ENCODE results near the gene SLC25A5.
A peak's percentile ranks its signal among the peaks of the same experiment; 100 is the strongest.
"Not testable (repeated sequence)": the region's sequence is repeated elsewhere in the genome, so short reads cannot be mapped to it uniquely, and the experiment has no call there.

Gene SLC25A5

DNA sequence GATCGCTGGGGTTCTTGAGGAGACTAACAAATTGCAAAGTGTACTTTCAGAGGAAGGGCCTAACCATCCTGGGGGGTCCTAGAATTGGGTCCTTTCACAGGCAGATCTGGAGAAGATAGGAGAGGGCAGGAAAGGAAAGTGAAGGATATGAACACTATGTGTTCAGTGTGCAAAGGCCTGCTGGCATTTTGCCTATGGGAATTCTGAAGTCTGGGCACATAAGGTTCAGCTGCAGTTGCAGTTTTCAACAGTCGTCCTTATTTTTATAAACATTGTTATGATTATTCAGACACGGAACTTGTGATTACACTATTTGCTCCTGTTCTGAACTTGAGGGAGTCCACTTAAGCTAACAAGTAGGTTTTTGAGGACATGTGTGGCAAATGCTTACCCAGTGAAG is 1.3 kb upstream of the SLC25A5 start:
- no peaks in the 10 kb centered on the region for H3K9me3 Mint-ChIP-seq
- H3K4me1 Mint-ChIP-seq (ENCODE audit: low read depth) = peaks cover 8% of the 10 kb centered on the region
- H3K36me3 Mint-ChIP-seq (ENCODE audit: low read depth) = peaks cover 18% of the 10 kb centered on the region
- peak overlapping the region; percentile 23 for H3K4me3 Mint-ChIP-seq
- no peak overlapping the region for H3K27ac Mint-ChIP-seq
- no peaks in the 10 kb centered on the region for H3K27me3 Mint-ChIP-seq (ENCODE audit: low read depth)

DNA sequence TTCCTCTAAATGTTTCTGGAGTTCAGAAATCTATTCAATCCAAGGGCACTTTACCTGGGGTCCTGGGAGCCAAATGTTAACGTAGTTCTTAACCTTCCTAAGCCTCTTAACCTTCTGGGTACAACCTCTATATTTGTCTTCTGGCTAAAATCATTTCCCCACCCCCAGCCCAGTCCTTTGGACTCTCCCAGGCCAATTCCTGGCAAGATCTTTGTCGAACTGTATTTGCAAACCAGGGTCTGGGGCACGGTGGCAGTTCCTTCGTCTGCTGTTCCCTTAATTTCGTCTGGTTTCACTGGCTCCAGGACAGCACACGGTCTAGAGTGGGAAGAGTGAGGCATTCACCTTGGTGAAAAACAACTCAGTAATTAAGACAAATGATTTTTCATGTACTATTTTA is 811 bp upstream of the SLC25A5 start:
- Mint-ChIP-seq H3K4me3 (no peak overlapping the region), H3K27me3 (ENCODE audit: low read depth) (no peaks in the 10 kb centered on the region), H3K9me3 (no peaks in the 10 kb centered on the region), H3K4me1 (ENCODE audit: low read depth) (peaks cover 8% of the 10 kb centered on the region), H3K36me3 (ENCODE audit: low read depth) (peaks cover 19% of the 10 kb centered on the region), H3K27ac (no peak overlapping the region)

DNA sequence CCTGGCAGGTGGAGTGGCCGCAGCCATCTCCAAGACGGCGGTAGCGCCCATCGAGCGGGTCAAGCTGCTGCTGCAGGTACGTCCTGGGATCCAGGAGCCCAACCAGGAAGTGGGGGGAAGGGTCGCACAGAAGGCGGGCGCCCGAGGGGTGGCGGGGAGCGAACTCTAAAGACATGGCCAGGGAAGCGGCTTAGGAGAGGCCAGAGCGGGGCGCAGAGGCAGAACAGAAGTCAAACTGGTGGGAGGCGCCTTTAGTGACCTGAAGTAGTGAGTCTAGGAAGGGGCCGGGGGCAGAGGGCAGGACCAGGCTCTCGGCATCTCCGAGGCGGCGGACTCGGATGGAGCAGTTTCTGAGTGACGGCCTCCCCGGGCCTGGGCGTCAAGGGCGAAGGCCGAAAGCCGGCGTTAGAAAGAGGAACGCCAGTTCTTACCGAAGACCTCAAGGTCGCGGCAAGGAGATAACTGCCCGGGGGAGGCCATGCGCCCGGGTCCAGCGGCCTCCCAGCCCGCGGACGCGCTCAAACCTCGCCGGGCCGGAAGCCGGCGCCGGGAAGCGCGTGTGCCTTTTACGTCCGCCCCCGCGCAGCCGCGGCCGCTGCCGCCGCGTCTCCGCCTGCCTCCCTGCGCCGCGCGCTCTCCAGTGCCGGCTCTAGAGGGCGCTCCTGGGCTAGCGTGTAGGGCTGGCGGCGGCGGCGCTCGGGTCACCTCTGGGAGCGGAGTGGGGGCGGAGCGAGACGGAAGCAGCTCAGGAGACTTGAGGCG is 488 bp downstream of the SLC25A5 start:
- H3K36me3 Mint-ChIP-seq (ENCODE audit: low read depth) = peaks cover 21% of the 10 kb centered on the region
- H3K27me3 Mint-ChIP-seq (ENCODE audit: low read depth) = no peaks in the 10 kb centered on the region
- H3K9me3 Mint-ChIP-seq = no peaks in the 10 kb centered on the region

DNA sequence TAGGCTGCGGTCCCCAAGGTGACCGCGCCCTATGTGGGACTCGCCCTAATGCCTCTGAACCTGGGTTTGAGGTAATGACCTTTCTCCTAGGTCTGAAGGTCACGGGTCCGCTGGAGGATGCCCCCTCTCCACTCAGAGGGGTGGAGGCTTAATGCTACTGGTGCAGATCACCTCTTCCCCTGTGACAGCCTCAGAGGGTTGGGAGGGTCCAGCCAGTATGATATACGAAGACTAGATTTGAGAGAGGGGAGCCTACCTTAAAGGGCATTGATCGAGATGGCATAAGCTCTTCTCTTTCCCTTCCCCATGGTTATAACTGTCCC is 1.0 kb downstream of the SLC25A5 start:
- no peaks in the 10 kb centered on the region for H3K27me3 Mint-ChIP-seq (ENCODE audit: low read depth)
- peaks cover 21% of the 10 kb centered on the region for H3K36me3 Mint-ChIP-seq (ENCODE audit: low read depth)
- H3K27ac Mint-ChIP-seq = peak overlapping the region; percentile 83

More for the DNA sequence above, 488 bp downstream of the SLC25A5 start:
- Mint-ChIP-seq H3K4me3 (peak overlapping the region; percentile 88), H3K4me1 (ENCODE audit: low read depth) (peaks cover 8% of the 10 kb centered on the region), H3K27ac (peak overlapping the region; percentile 91)

DNA sequence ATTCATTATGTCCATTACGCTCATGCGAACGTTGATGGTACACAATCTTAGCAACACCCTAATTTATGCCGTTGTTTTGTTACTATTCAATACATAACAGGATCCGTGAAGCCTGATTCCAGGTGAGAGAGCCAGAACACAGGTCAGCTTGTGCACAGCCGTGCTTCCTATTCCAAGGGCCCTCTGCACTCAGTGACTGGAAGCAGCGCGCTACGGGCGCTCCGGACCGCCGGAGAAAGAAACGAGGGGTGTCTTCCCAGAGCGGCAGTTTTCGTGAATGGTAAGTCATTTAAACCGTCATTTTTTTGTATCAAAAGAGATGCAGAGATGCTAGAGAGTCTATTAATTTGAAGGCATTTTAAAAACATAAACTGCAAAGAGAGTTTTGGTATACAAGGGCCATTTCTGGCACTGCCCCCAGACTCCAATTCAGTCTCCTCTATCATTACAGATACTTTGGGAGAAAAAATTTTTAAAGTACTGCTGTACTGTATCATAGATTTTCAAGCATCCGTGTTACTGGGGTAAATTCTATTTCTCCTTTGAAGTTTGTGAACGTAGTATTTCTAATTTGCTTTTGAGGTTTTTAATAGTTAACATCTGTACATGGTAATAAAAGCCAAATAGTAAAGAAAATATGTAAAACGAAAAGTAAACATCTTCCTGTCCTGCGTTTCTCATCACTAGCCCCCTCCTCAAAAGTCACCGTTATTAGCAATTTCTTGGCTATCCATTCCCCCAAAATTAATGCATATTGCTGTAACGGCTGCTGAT is 6.6 kb downstream of the SLC25A5 start:
- no peaks in the 10 kb centered on the region for H3K9me3 Mint-ChIP-seq
- peaks cover 13% of the 10 kb centered on the region for H3K36me3 Mint-ChIP-seq (ENCODE audit: low read depth)
- no peak overlapping the region for H3K27ac Mint-ChIP-seq
- peaks cover 3% of the 10 kb centered on the region for H3K27me3 Mint-ChIP-seq (ENCODE audit: low read depth)
- H3K4me3 Mint-ChIP-seq = no peak overlapping the region
- H3K4me1 Mint-ChIP-seq (ENCODE audit: low read depth) = peaks cover 2% of the 10 kb centered on the region

More for the DNA sequence above, 1.0 kb downstream of the SLC25A5 start:
- H3K4me1 Mint-ChIP-seq (ENCODE audit: low read depth) = peaks cover 8% of the 10 kb centered on the region
- H3K9me3 Mint-ChIP-seq = no peaks in the 10 kb centered on the region
- H3K4me3 Mint-ChIP-seq = peak overlapping the region; percentile 88

DNA sequence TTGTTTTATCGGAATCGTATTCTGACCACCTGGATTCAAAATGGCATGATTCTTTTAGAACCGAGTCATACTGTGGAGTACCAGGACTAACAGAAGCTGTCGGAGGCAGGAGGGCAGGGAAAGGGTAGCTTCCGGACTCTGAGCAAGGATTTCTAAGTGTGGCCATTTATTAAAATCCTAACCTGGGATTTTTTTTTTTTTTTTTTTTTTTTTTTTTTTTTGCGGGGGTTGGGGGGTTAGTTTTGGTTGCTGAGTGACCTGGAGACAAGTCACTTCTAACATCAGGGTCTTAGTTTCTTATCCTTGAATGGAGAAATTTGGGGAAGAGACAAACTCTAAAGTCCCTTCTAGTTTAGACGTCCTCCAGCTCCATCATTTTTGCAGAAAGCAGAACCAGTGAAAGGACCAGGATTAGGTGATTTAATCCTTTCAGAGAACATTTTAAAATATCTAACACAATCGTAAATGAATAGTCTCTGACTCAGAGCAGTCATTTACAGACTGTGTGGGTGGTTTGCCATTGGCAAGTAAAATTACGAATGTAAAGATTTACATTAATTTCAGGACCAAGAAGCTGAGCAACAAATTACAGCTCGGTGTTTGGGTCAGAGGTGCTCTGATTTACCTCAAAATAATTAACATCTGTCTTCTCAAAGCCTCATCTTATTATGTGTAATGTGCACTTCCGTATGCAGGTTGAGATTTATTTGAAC is 7.3 kb downstream of the SLC25A5 start:
- no peaks in the 10 kb centered on the region for H3K9me3 Mint-ChIP-seq
- H3K27ac Mint-ChIP-seq = no peak overlapping the region
- no peaks in the 10 kb centered on the region for H3K4me1 Mint-ChIP-seq (ENCODE audit: low read depth)

DNA sequence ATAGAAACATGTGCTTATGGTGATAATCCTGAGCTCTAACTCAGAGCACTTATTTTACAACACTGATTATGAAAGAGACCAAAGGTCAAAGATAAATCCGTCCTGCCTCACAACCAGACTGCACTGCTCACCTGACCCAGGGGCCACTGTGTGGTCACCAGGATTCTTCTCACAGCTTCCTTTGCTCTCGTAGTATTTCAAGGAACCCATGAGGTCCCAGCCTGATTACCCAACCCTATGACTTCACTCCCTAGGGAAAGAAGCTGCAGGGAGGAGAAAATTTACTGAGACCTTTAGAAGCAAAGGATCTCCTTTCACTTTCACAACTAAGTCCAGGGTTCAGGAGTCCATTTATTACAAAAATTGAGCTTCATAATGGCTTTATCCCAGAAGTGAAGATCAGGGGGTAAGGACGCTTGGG is 9.6 kb downstream of the SLC25A5 start:
- Mint-ChIP-seq H3K4me3 (no peak overlapping the region), H3K9me3 (no peaks in the 10 kb centered on the region), H3K27ac (no peak overlapping the region), H3K4me1 (ENCODE audit: low read depth) (peaks cover 2% of the 10 kb centered on the region), H3K27me3 (ENCODE audit: low read depth) (peaks cover 3% of the 10 kb centered on the region), H3K36me3 (ENCODE audit: low read depth) (no peaks in the 10 kb centered on the region)

More for the DNA sequence above, 7.3 kb downstream of the SLC25A5 start:
- Mint-ChIP-seq H3K36me3 (ENCODE audit: low read depth) (peaks cover 6% of the 10 kb centered on the region), H3K27me3 (ENCODE audit: low read depth) (peaks cover 3% of the 10 kb centered on the region), H3K4me3 (no peak overlapping the region)

DNA sequence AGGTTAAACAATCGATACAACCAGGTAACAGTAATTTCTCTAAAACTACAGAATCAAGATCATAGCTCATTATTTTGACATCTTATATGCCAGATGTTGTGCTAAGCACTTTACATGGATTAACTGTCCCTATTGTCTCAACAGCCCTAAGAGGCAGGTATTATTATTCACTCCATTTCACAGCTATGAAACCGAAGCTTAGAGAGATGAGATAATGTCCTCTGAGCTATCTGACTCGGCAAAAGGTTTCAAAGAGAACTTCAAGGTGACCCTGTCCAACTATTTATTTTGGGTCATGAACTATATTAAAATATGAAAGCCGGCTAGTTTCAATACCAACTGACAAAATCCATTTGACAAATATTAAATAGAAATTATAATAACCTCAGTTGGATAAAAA is 10.3 kb downstream of the SLC25A5 start:
- Mint-ChIP-seq H3K9me3 (no peaks in the 10 kb centered on the region), H3K4me3 (no peak overlapping the region), H3K27ac (no peak overlapping the region), H3K36me3 (ENCODE audit: low read depth) (no peaks in the 10 kb centered on the region), H3K27me3 (ENCODE audit: low read depth) (peaks cover 3% of the 10 kb centered on the region), H3K4me1 (ENCODE audit: low read depth) (peaks cover 7% of the 10 kb centered on the region)

DNA sequence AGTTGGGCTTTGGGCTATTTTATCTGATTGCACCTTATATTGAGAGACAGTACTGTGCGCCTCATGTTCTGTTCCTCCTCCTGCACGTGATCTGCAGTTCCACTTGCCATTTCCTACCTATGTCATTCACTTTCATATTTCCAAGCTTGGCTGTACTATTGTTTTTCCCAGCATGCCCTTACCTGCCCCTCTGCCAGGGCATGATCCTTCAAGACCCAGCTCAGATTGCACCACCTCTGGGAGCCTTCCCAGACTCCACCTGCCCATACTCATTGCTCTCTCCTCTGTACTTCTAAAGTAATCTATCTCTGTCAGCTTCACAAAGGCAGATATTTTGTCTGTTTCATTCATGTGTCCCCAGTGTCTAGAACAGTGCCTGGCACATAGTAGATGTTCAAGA is 11.6 kb downstream of the SLC25A5 start:
- peaks cover 7% of the 10 kb centered on the region for H3K4me1 Mint-ChIP-seq (ENCODE audit: low read depth)
- H3K9me3 Mint-ChIP-seq = no peaks in the 10 kb centered on the region
- H3K27me3 Mint-ChIP-seq (ENCODE audit: low read depth) = peaks cover 3% of the 10 kb centered on the region
- H3K4me3 Mint-ChIP-seq = no peak overlapping the region
- H3K27ac Mint-ChIP-seq = no peak overlapping the region
- no peaks in the 10 kb centered on the region for H3K36me3 Mint-ChIP-seq (ENCODE audit: low read depth)

DNA sequence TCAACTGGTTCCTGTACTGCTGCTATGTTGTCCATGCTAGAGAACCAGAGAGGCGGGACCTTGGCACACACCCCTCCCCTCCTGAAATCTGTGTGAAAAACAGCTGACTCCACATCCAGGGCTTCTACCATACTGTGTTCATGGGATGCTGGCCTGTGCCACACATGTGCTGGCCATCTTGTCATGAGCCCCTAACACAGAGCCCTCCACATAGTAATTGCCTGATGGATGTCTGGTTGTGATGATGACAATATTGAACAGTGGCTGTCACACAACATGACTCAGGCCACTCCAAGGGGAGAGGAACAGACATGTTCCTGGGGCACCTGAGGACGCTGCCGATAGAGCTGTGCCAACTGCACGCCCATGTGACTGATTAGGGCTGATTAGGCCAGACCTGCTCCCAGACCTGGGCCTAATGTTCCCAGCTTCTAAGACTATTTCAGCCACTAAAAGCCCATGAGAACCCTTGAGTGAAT is 13.1 kb downstream of the SLC25A5 start:
- Mint-ChIP-seq H3K4me1 (ENCODE audit: low read depth) (peaks cover 9% of the 10 kb centered on the region), H3K4me3 (no peak overlapping the region), H3K9me3 (no peaks in the 10 kb centered on the region), H3K27me3 (ENCODE audit: low read depth) (peaks cover 2% of the 10 kb centered on the region), H3K36me3 (ENCODE audit: low read depth) (no peaks in the 10 kb centered on the region), H3K27ac (no peak overlapping the region)

DNA sequence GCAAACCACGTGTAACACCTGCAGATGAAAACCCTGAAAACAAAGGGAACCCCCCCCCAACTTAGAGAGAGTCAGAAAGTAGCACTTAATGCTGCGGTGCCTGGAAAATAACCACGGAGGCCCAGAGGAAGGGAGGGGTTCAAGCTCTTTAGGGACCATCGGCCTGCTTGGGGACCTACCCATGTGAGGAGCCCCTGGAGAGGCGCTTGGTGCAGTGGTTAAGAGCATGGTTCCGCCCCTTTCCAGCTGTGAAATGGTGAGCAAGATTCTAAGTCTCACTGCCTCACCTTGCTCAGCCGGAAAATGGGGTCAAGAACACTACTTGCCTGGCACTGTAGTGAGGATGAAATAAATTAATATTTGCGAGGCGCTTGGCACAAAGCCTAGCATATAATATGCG is 13.8 kb downstream of the SLC25A5 start:
- Mint-ChIP-seq H3K27ac (peak overlapping the region; percentile 49), H3K36me3 (ENCODE audit: low read depth) (no peaks in the 10 kb centered on the region), H3K4me3 (no peak overlapping the region), H3K27me3 (ENCODE audit: low read depth) (no peaks in the 10 kb centered on the region), H3K4me1 (ENCODE audit: low read depth) (peaks cover 9% of the 10 kb centered on the region), H3K9me3 (no peaks in the 10 kb centered on the region)

DNA sequence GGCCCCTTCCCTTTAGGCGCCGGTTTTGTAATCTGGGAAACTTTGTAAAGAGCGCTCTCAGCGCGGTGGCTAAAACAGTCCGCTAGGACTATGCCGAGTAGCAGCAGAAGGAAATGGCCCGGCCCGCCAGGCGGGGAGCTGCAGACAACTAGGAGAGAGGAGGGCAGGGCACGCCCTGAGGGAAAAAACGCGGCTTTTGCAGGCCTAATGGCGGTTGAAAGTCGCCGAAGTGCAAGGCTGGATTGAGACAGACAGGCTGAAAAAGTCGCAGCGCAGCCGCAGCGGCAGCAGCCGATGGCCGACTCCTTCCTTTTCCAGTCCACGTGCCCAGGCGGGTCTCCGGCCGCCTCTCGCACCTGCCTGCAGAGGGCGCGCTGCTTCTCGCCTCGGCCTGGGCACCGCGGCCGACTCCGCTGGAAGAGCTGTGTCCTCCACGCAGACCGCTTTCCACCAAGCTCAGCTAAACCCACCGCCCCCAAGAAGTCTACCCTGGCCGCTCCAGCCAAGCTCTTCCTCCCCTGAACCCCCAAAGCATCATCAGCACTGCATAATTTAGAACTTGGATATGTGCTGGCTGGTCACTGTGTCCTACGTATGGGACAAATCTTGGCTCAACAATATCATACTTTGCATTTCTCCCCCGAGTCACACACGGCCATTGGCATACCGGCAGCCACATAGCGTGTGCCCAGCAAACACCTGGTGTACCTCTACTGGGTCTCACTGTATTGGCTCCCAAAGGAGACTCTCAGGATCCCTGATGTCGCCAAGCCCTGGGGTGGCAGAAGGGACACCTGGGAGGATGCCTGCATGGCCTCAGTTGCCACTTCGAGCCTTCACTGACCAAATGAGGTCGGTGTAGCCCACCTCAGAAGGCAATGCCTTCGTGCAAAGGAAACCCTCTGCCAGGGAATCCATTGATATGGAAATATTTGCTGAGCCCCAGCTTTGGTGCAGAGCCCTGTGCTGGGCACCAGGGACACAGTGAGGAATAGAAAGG is 14.5 kb downstream of the SLC25A5 start:
- Mint-ChIP-seq H3K27me3 (ENCODE audit: low read depth) (no peaks in the 10 kb centered on the region), H3K27ac (peak overlapping the region; percentile 49), H3K4me3 (peak overlapping the region; percentile 77), H3K9me3 (no peaks in the 10 kb centered on the region), H3K4me1 (ENCODE audit: low read depth) (peaks cover 9% of the 10 kb centered on the region), H3K36me3 (ENCODE audit: low read depth) (no peaks in the 10 kb centered on the region)

DNA sequence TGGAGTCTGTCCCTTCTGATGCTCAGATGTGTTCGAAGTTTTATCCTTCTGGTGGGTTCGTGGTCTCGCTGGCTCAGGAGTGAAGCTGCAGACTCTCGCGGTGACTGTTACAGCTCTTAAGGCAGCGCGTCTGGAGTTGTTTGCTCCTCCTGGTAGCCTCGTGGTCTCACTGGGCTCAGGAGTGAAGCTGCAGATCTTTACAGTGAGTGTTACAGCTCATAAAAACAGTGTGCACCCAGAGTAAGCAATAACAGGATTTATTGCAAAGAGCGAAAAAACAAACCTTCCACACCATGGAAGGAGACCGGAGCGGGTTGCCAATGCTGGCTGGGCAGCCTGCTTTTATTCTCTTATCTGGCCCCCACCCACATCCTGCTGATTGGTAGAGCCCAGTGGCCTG is 18.5 kb downstream of the SLC25A5 start:
- Mint-ChIP-seq H3K9me3 (no peaks in the 10 kb centered on the region), H3K36me3 (ENCODE audit: low read depth) (no peaks in the 10 kb centered on the region), H3K27me3 (ENCODE audit: low read depth) (no peaks in the 10 kb centered on the region), H3K27ac (no peak overlapping the region), H3K4me1 (ENCODE audit: low read depth) (peaks cover 9% of the 10 kb centered on the region), H3K4me3 (no peak overlapping the region)

DNA sequence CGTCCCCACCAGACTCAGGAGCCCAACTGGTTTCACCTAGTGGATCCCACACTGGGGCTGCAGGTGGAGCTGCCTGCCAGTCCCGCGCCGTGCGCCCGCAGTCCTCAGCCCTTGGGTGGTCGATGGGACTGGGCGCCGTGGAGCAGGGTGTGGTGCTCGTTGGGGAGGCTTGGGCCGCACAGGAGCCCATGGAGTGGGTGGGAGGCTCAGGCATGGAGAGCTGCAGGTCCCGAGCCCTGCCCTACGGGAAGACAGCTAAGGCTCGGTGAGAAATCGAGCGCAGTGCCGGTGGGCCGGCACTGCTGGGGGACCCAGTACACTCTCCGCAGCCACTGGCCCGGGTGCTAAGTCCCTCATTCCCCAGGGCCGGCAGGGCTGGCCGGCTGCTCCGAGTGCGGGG is 19.5 kb downstream of the SLC25A5 start:
- not testable (repeated sequence) for H3K36me3 Mint-ChIP-seq (ENCODE audit: low read depth); H3K27ac Mint-ChIP-seq; H3K27me3 Mint-ChIP-seq (ENCODE audit: low read depth); H3K4me1 Mint-ChIP-seq (ENCODE audit: low read depth); H3K4me3 Mint-ChIP-seq; H3K9me3 Mint-ChIP-seq
